Caco-2 (cell line): ENCODE data around the gene LRRC45. TPM values are rescaled to one million over a fixed set of nuclear protein-coding genes. Genes with fewer than 3 reads are reported as not detected.
A peak's percentile ranks its signal among the peaks of the same experiment; 100 is the strongest.

ENCODE experiments used
- Bru-seq: library from RNA; stranded (reverse); fragments of 400-500 nt; gene quantifications from one replicate; lab custom pipeline; 2021; lab: Mats Ljungman, UMichigan
- BruChase-seq, 2 experiments: library from RNA; stranded (reverse); fragments of 400-500 nt; gene quantifications; one replicate each; lab custom pipeline; 2021; lab: Mats Ljungman, UMichigan
- BruUV-seq: library from RNA; stranded (reverse); fragments of 400-500 nt; replicated peaks from 2 replicates; lab custom pipeline; 2021; lab: Mats Ljungman, UMichigan
- CTCF ChIA-PET: fragments of 300-600 bp; sonication (Branson Sonifier 250); formaldehyde crosslinking; loops from one replicate; lab custom pipeline; 2022; ENCODE audit warnings: antibody characterized with exemption; lab: Charles Lee
- POLR2A ChIA-PET: fragments of 300-600 bp; sonication (Branson Sonifier 250); formaldehyde crosslinking; loops from one replicate; lab custom pipeline; 2022; ENCODE audit warnings: antibody characterized with exemption; lab: Charles Lee
- DNase-seq, 2 experiments: peaks; one replicate each; pipeline versions ENCODE4 v3.0.0 to v3.0.0-alpha.2; 2020 to 2022
- H3K27me3 ChIP-seq: replicated peaks from 2 replicates; pipeline ENCODE4 v1.6.0; 2011; ENCODE audit warnings: low read length; ENCODE audit not compliant: control insufficient read depth, insufficient read depth
- H3K36me3 ChIP-seq: 2 replicates; pipeline ENCODE4 v1.5.1; 2011; ENCODE audit warnings: low read length; ENCODE audit not compliant: control insufficient read depth, insufficient read depth
- H3K4me1 ChIP-seq: fragments of 250-450 bp; sonication (Bioruptor Pico); 2 replicates; pipeline ENCODE4 v1.5.1; 2020; ENCODE audit warnings: mild to moderate bottlenecking
- H3K4me3 ChIP-seq: 2 replicates; pipeline ENCODE4 v1.5.1; 2011; ENCODE audit warnings: low read depth, mild to moderate bottlenecking, control low read depth, low read length
- H3K9me3 ChIP-seq: fragments of 250-450 bp; sonication (Bioruptor Pico); 2 replicates; pipeline ENCODE4 v1.5.1; 2020; ENCODE audit warnings: mild to moderate bottlenecking, moderate library complexity
- H3K27ac Mint-ChIP-seq: one replicate; pipeline ENCODE4 v1.8.0; 2022; ENCODE audit warnings: mixed read lengths; ENCODE audit not compliant: unreplicated experiment
- H3K27me3 Mint-ChIP-seq: one replicate; pipeline ENCODE4 v1.8.0; 2022; ENCODE audit warnings: mixed read lengths; ENCODE audit not compliant: insufficient read depth, unreplicated experiment
- H3K36me3 Mint-ChIP-seq: one replicate; pipeline ENCODE4 v1.8.0; 2022; ENCODE audit warnings: mild to moderate bottlenecking, mixed read lengths; ENCODE audit not compliant: insufficient read depth, unreplicated experiment
- H3K4me1 Mint-ChIP-seq: one replicate; pipeline ENCODE4 v1.8.0; 2022; ENCODE audit warnings: low read depth, mixed read lengths; ENCODE audit not compliant: unreplicated experiment
- H3K4me3 Mint-ChIP-seq: one replicate; pipeline ENCODE4 v1.8.0; 2022; ENCODE audit warnings: mild to moderate bottlenecking, moderate library complexity, mixed read lengths; ENCODE audit not compliant: unreplicated experiment
- H3K9me3 Mint-ChIP-seq: one replicate; pipeline ENCODE4 v1.8.0; 2022; ENCODE audit warnings: mixed read lengths; ENCODE audit not compliant: unreplicated experiment
- CTCF ChIP-seq, 2 experiments: fragments of 200-600 bp in 1 of 2; IDR thresholded peaks; 1 replicate in 1 of 2; 2 replicates in 1 of 2; pipeline versions ENCODE4 v1.5.1 to v1.8.0; 2011 to 2022; ENCODE audit warnings: antibody characterized with exemption in 1 of 2, control low read depth in 1 of 2, inconsistent platforms in 1 of 2, low read depth in 1 of 2, low read length in 1 of 2, mild to moderate bottlenecking in 1 of 2, moderate library complexity in 1 of 2; ENCODE audit not compliant: insufficient read depth in 1 of 2, severe bottlenecking in 1 of 2, unreplicated experiment in 1 of 2
- intact Hi-C: fragments of 100-400 bp; cut with micrococcal nuclease; formaldehyde crosslinking; loops from one replicate; pipeline ENCODE4 v1.10.0; 2022; ENCODE audit not compliant: unreplicated experiment
- long read RNA-seq: library from polyadenylated mRNA; stranded (forward); transcript quantifications from one replicate; pipeline ENCODE4 v2.0.0, GENCODE V29; 2022
- total RNA-seq: library from RNA; stranded (reverse); gene quantifications from 2 replicates; pipeline ENCODE4 v1.2.3, GENCODE V29; 2022

Gene LRRC45
- 33.2 and 38.2 TPM in 2 replicates for total RNA-seq
- Bru-seq, nascent RNA: percentile 51 among the genes with signal in this experiment
- BruChase-seq, experiment 1, labeled RNA remaining after a 2-hour chase: percentile 61 among the genes with signal in this experiment
- percentile 62 among the genes with signal in this experiment for BruChase-seq, experiment 2, labeled RNA remaining after a 6-hour chase
- long read RNA-seq, transcript LRRC45-201 (17 exons, 2,701 nt): major isoform, 36 of 58 reads
- long read RNA-seq, partial matches to known transcripts: 5 of 58 reads
- long read RNA-seq, other reads (novel, unspliced or antisense): 17 of 58 reads

- Mint-ChIP-seq H3K36me3 (peaks cover 58% of the 10 kb centered on the region), H3K4me1 (peaks cover 6% of the 10 kb centered on the region), H3K27ac (peak within 1 kb of the TSS; percentile 59), H3K9me3 (no peaks in the 10 kb centered on the region), H3K4me3 (peak within 1 kb of the TSS; percentile 83), H3K27me3 (no peaks in the 10 kb centered on the region)
- no peaks in the 10 kb centered on the region for H3K9me3 ChIP-seq
- ChIA-PET CTCF (interaction anchor here (0.6 to 5.0 kb wide), 14 partner anchors 8 to 186 kb away, joined by 3 to 92 read pairs (median 6); partner anchors contain the start of genes DCXR, NOTUM and RAC3), POLR2A (interaction anchor here (0.6 to 2.9 kb wide), 13 partner anchors 9 to 1877 kb away, joined by 3 to 51 read pairs (median 8); partner anchors contain the start of genes DCXR, FASN, GPS1 and MAFG)
- H3K4me3 ChIP-seq: peak within 1 kb of the TSS; percentile 85
- no peak for TF ChIP-seq CTCF (IDR thresholded peaks at IDR 0.05; ENCODE audit: insufficient read depth in 1 of 2, low read depth in 1 of 2, low read length in 1 of 2, severe bottlenecking in 1 of 2, unreplicated experiment in 1 of 2)
- no TSS peak for BruUV-seq
- intact Hi-C loops: loop anchor here (1.0 to 5.0 kb wide), 3 partner anchors 46 to 151 kb away; partner anchors contain the start of genes ARHGDIA, ASPSCR1 and MAFG
- peak; percentile 100 for DNase-seq
- peaks cover 2% of the 10 kb centered on the region for H3K36me3 ChIP-seq
- peaks cover 15% of the 10 kb centered on the region for H3K4me1 ChIP-seq
- H3K27me3 ChIP-seq: no peaks in the 10 kb centered on the region
These were observed at the start of gene LRRC45 for GRCh38 chr17:82022981-82023446. Gene LRRC45, plus strand, starts transcription at chr17:82023305. Its CDS starts 339 bp downstream, at chr17:82023644.

GRCh38 chr17:81973432-81973831, 49.7 kb upstream of the LRRC45 start:
- H3K9me3 ChIP-seq: peaks cover 12% of the 10 kb centered on the region
- H3K4me1 ChIP-seq: peaks cover 21% of the 10 kb centered on the region
- no peak overlapping the region for H3K4me3 ChIP-seq
- BruUV-seq: no TSS peak
- H3K36me3 Mint-ChIP-seq: peaks cover 16% of the 10 kb centered on the region
- H3K4me1 Mint-ChIP-seq: peaks cover 11% of the 10 kb centered on the region
- H3K9me3 Mint-ChIP-seq: no peaks in the 10 kb centered on the region
- no peaks in the 10 kb centered on the region for H3K27me3 Mint-ChIP-seq
- no peaks in the 10 kb centered on the region for H3K36me3 ChIP-seq
- intact Hi-C loops: no loop called here
- no peaks in the 10 kb centered on the region for H3K27me3 ChIP-seq
- ChIA-PET POLR2A (no interaction called here), CTCF (no interaction called here)
- no peak overlapping the region for H3K27ac Mint-ChIP-seq
- no peak for TF ChIP-seq CTCF (IDR thresholded peaks at IDR 0.05; ENCODE audit: insufficient read depth in 1 of 2, low read depth in 1 of 2, low read length in 1 of 2, severe bottlenecking in 1 of 2, unreplicated experiment in 1 of 2)
- DNase-seq: no peak
- H3K4me3 Mint-ChIP-seq: no peak overlapping the region
